Stomach (tissue), 4 donors: ENCODE measurements around the gene ELAVL1.

ENCODE experiments used
- CTCF ChIP-seq, 7 experiments: fragments of 450-650 bp in 4 of 7; fragments of 200-600 bp in 3 of 7; sonication (generic) in 3 of 7; IDR thresholded peaks; one replicate each; pipeline ENCODE4 v1.5.1; 2016 to 2019; ENCODE audit warnings: antibody characterized with exemption in 7 of 7, control low read depth in 2 of 7, mild to moderate bottlenecking in 1 of 7
- EP300 ChIP-seq: sonication (generic); formaldehyde crosslinking; IDR thresholded peaks from one replicate; pipeline ENCODE4 v1.6.1; 2017; ENCODE audit warnings: antibody characterized with exemption
- POLR2A ChIP-seq, 4 donors: fragments of 450-650 bp; IDR thresholded peaks; one replicate each; pipeline ENCODE4 v1.6.1; 2016; ENCODE audit warnings: antibody characterized with exemption in 4 of 4, control low read depth in 2 of 4, mild to moderate bottlenecking in 1 of 4, moderate library complexity in 1 of 4
- POLR2AphosphoS5 ChIP-seq, 3 donors: sonication (generic); formaldehyde crosslinking; IDR thresholded peaks; one replicate each; pipeline ENCODE4 v1.6.1; 2016; ENCODE audit warnings: antibody characterized with exemption in 3 of 3

- TF ChIP-seq POLR2A (IDR thresholded peaks at IDR 0.05) (no peak), CTCF (IDR thresholded peaks at IDR 0.05) (no peak), POLR2AphosphoS5 (IDR thresholded peaks at IDR 0.05) (no peak), EP300 (no peak)
These were observed 19.9 kb upstream of the ELAVL1 start for GRCh38 chr19:8025316-8025715.
